Tongue (tissue), 2 donors: ENCODE results near the gene HNRNPU. TPM values are rescaled to one million over a fixed set of nuclear protein-coding genes. Genes with fewer than 3 reads are reported as not detected.
"Not testable (repeated sequence)": the region's sequence is repeated elsewhere in the genome, so short reads cannot be mapped to it uniquely, and the experiment has no call there.

ENCODE experiments used
- DNase-seq: peaks from one replicate; pipeline ENCODE4 v3.0.0-alpha.2; 2015
- total RNA-seq: library from RNA; depleted of rRNA; stranded (reverse); fragments of >200 nt; gene quantifications from one replicate; pipeline ENCODE4 v1.2.3, GENCODE V29; 2014

HNRNPU gene
- total RNA-seq, 1 donor from 2014 or later, result 540 TPM

DNA sequence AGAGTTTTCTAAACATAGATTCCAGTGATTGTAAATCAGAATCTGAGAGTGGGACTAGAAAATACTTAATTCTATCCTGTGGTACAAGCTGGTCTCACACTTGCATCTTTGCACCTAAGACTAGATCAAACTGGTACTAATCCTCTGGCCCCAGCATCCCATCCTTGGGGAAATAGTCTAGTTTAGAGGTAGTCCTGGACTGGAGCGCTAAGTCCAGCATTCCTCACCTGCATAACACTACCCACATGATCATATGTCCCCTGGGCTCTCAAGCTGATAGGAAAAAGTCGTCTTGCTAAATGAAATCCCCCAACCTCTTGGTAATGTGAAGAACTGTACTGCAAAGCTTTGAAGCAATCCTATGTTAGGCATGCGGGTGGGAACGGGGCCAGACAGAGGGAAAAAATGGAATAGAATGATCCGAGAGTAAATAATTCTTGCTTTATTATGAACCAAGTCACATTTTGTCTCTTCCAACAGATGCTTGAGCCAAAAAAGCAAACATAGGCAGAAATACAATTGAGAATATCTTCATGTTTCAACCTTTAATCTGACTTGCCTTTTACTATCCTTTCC is 24.0 kb downstream of the HNRNPU start:
- no peak for DNase-seq

GRCh38 chr1:244839656-244840055 is 24.7 kb downstream of the HNRNPU start:
- DNase-seq, result no peak

DNA sequence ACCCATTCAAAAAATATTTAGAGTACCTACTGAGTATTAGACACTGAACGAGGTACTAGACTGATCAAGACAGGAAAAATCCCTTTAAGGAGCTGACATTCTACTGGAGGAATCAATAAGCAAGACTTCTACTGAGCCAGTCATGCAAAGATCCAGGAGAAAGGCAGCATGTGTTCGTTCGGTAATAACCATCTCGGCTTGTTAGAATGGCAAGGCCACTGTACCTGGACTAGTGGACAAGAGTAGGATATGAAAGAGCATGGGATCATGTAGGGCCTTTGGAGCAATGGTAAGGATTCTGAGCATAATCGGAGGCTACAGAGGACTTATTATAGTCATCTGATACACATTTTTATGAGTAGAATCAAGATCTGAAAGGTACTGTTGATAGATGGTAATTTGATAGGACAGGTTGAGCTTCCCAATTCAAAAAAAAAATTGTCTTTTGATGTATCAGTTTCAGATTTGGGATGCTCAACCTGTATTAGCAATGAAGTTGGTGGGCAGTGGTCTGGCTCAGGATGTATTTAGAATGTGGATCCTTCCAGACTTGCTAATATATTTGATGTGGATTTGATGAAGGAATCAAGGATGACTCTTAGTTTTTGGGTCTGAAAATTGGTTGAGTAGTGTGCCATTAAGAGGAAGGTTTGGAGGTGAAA is 26.6 kb downstream of the HNRNPU start:
- DNase-seq, result no peak

DNA sequence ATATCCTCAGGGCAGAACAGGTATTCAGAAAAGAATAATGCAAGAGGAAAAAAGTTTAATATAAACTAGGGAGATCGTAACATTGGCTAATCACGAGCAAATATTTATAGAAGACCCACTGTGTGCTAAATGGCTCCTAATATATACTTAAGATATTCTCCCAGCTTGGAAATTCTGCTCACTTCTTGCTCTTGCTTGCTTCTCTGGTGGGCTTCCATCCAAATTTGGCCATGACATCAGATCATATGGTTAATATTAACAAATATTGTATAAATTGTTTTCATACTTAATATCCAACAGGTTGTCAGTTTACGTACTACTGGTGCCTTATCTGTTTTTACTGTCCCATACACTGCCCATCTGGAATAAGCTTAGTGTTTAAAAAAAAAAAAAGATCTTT is 27.8 kb downstream of the HNRNPU start:
- DNase-seq, result no peak

GRCh38 chr1:244836135-244836521 is 28.2 kb downstream of the HNRNPU start:
- peak; percentile 58 for DNase-seq

GRCh38 chr1:244835276-244836134 is 28.8 kb downstream of the HNRNPU start, which contains the start of gene COX20:
TSS of gene COX20 (plus strand) at chr1:244835658. CDS start at chr1:244835715, 57 bp downstream.
- peak; percentile 98 for DNase-seq

DNA sequence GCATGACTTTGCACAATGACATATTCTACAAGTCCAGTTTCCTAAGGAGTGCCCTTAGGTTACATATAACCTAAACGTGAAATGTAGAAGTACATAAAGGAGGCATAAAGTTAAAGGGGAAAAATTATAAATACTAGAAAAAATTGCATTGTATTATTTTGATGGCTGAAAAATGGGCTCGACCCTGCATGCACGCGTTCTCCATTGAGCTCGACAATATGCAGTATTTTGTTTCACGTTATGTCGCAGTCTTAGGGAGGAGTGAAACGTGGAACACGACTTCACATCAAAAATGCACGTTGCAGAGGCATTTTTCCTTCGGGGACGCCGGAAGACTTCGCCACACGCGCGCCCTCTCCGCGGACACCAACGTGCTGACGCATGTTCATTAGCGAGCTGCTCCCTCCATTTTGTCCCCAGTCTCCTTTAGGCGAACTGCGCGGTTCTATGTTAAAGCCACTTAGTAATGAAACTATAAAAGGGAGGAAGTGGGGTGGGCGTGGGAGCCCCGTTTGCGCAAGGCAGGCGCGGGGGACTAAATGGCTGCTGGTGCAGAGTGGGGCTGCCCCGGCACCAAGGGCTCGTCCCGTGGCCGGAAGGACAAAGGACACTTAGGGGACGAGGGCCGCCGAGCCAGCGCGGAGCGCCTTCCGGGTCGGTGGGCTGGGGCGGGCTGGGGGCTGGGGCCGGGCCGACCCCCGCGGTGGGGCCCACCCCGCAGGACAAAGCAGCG is 29.6 kb downstream of the HNRNPU start:
- DNase-seq, result peak; percentile 96

DNA sequence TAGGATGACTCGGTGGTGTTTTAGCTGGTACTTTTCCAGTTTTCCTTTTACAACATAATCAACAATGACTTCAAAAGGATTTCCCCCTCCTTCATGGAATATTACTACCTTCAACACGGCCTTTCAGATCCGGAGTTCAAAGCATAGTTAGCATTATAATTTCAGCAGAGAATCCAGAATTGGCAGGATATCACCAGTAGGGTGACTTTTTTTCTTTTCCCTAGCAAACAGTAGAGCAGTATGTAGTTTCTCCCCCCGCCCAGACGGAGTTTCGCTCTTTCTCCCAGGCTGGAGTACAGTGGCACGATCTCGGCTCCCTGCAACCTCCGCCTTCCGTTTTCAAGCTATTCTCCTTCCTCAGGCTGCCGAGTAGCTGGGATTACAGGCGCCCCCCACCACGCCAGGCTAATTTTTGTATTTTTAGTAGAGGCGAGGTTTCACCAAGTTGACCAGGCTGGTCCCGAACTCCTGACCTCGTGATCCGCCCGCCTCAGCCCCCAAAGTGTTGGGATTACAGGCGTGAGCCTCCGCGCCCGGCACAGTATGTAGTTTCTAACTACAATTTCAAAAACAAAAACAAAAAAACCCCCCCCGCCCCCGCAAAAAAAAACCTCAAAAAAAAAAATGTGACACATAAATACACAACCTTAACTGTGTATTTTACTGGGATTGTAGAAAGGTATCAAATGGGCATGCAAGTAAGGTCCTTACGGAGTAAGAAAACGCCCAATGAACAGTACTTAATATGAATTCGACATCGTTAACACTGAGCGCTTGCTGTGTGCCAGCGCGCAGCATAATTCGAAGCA is 30.4 kb downstream of the HNRNPU start:
- peak; percentile 88 for DNase-seq

- DNase-seq, result not testable (repeated sequence)
These were observed 31.1 kb downstream of the HNRNPU start for GRCh38 chr1:244833260-244833659.

DNA sequence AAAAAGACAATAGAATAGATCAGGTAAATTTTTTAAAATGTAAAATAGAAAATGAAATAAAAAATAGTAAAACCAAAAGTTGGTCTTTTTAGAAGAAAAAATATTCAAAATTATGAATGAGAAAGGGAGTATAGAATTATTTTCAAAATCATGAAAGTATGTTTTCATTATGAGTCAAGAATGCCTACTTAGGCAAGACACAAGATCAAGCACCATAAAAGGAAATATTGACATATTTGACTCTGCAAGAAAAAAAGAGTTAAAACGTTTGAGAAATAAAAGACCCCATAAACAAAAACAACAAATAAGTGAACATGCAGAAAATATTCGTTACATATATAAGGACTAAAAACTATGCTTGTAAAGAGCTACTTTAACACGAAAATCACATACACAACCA is 33.7 kb downstream of the HNRNPU start:
- DNase-seq, result no peak

- DNase-seq, result no peak
These were observed 37.6 kb downstream of the HNRNPU start for GRCh38 chr1:244826712-244827111.

GRCh38 chr1:244822878-244823277 is 41.5 kb downstream of the HNRNPU start:
- DNase-seq, result no peak

GRCh38 chr1:244821134-244821533 is 43.2 kb downstream of the HNRNPU start:
- no peak for DNase-seq

DNA sequence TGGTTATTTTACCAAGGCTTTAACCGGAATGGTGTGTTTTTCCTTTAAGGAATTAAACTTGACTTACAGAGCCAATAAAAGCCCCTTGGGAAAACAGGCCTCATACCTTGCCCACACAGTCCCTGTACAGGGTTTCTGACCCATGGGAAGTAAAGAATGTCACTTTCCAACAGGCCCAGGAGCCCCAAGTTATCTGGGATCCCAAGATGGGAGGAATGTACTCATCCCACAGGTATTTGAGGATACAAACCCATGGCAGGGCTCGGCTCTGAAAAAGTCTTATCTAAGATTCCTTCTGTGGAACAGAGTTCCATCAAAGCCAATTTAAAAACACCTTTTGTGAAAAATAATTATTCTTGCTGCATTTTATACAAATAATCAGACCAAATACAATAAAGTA is 44.2 kb downstream of the HNRNPU start:
- no peak for DNase-seq

DNA sequence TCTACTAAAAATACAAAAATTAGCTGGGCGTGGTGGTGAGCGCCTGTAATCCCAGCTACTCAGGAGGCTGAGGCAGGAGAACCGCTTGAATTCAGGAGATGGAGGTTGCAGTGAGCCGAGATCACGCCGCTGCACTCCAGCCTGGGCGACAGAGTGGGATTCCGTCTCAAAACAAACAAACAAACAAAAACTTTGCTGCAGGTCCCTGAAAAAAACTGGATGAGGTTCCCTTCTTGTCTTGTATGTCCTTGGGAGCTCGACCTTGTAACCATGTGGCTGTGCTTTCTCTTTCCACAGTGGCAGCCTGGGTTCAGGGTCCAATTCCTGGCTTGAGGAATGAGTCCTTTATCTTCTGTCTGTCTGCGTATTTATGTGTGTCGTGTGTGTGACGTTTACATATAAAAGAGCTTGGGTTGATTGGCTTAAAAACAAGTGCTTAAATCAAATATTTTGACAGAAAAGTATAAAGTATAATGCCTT is 46.9 kb downstream of the HNRNPU start:
- DNase-seq, result no peak

GRCh38 chr1:244815600-244816099 is 48.7 kb downstream of the HNRNPU start:
- DNase-seq, result no peak

GRCh38 chr1:244813327-244813726 is 51.0 kb downstream of the HNRNPU start:
- DNase-seq, result no peak

DNA sequence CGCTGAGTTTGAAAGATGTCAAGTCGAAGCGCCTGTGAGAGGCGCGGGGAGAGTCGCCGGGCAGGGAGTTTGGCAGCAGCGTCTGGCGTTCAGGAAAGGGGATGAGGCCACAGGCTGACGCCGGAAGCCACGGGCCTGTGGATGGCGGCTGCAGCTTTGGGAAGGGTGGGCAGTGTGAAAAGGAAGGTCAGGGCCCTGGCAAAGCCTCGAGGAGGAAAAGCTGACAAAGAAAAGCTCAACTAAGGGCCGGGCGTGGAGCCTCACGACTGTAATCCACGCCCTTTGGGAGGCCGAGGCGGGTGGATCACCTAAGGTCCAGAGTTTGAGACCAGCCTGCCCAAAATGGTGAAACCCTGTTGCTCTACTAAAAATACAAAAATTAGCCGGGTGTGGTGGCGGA is 54.1 kb downstream of the HNRNPU start:
- no peak for DNase-seq

DNA sequence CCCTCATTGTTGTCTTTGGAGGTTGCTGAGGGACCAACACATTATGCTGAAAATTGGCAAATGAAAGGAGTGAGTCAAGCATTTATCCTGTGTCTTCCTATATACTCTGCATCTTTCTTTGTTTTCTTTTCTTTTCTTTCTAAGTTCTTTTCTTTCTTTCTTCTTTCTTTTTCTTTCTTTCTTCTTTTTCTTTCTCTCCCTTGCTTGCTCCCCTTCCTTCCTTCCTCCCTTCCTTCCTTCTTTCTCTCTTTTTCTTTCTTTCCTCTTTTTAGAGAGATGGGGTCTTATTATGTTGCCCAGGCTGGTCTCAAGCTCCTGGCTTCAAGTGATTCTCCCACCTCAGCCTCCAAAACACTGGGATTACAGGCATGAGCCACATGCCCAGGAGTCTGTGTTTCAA is 57.2 kb downstream of the HNRNPU start:
- no peak for DNase-seq

DNA sequence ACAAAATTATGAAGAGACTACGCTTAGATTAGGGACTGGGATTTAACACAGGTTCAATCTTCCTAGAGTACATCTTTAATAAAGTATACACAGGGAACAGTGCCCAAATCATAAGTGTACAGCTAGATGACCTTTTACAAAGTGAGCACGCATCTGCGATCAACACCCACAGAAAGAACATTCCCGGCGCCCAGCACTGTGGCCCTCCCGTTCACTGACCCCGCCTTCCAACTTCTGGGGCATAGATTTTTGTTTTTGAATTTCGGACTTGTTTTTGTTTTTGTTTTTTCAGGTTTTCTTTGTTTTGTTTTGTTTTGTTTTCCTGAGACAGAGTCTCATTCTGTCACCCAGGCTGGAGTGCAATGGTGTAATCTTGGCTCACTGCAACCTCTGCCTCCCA is 59.5 kb downstream of the HNRNPU start:
- DNase-seq, result no peak

DNA sequence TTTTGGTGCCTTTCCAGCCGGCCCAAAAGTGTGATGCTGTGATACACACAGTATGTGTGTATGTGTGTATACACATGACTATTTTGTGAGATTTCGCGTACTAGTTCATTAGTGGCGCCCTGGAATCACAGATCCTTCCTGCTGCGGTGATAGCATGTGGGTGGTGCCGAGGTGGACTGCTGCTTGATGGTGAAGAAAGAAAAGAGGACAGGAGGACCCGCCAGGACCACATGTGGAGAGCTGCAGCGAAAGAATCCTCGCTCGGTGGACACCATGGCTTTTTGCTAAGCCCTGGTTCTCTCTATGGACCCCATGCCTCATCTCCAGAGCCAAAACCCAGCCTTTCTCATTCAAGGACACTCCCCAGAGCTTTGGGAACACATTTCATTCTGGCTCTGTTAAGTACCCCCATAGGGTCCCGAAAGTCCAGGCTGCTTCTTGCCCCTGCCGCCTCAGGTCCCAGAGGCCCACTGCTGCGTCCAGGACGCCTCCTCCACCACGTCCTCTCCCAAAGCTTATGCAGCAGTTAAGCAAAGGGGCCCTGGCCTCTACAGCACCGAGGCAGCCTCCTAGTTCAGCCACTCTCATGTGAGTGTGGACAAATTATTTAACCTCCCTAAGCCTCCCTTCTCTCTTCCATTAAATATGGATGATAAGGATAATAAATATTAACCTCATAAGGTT is 61.6 kb downstream of the HNRNPU start:
- no peak for DNase-seq
